ENCODE data around the gene SEPTIN5.

SEPTIN5 gene

GRCh38 chr22:19750507-19751490 is 36.5 kb downstream of the SEPTIN5 start:
- DNase-seq = peak; percentile 57

DNA sequence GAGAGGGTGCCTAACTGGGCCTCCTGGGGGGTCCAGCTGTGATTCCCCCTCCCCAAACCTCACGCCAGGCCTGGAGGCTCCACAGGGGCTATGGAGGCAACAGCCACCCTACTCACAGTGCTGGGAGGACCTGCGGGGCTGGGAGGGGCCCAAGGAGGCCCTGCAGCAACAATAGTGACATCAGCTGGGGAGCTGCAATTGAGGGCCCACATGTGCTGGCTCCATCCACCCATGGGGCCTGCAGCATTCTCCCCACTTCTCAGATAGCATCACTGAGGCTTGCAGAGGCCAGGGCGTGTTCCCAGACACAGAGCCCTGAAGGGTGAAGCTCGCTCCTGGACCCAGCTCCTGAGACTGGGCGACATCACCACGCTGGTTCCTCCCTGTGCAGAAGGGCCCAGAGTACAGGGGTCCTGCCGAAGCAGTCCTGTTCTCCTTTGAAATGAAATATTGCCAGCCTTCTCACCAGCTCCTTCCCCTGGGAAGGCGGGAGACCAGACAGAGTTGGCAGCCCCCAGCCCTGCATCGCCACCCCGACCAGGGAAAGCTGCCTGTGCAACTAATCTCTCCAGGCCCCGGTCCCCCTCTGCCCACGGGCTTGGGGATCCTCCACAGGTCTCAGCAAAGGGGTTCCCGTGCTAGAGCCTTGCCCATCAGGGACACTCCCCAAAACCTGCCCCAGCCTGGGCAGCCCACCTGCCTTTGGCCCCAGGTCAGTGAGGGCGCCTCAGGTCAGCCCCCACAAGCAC is 37.4 kb downstream of the SEPTIN5 start:
- DNase-seq = no peak

DNA sequence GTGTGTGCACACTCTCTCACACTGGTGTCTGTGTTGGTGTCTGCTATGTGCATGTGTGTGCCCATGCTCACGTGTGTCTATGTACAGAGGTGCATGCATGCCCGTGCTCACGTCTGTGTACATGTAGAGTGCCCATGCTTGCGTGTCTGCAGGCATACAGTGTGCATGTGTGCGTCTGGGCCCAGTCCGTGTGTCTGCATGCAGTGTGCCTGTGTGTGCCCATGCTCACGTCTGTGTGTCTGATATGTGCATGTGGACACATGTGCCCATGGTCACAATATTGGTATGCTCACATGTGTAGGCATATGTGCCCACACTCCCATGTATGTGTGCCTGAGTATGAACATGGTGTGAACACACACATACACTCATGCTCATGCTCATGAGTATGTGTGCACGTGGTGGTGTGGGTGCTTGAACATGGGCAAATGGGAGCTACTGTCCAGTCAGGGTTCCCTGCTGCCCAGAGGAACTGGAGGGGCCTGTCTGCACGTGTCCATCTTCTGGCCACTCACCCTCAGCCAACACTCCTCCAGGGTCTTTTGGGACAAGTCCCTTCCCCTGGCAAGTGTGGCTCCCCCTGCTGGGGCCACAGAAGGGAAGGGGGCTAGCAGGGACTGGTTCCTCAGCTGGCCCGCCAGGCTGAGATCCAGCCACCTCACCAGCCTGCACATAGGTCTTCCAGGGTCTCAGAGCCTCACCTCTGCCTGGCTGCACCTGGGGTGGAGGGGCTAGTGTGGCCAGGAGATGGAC is 39.0 kb downstream of the SEPTIN5 start:
- no peak for DNase-seq

- DNase-seq = no peak
These were observed 39.8 kb downstream of the SEPTIN5 start for GRCh38 chr22:19753996-19754700.

DNA sequence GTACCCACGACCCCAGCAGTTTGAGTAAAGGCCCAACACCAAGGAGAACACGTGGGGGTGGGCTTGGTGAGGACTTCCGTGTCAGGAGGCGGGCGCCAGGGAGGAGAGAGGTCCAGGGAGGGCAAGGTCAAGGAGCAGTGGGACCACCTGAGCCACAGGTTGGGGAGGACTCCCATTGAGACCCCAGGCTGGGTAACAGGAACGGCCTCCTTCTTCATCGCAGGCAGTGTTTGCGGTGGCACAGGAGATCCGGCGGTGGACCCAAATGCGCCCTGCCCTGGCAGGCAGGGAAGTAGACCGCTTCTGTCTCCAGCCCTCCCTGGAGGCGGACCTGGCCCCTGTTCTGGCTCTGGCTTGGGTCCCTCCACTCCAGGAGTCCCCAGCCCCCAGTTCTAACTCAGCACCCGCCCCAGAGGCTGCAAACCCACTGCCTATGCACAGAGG is 40.4 kb downstream of the SEPTIN5 start:
- DNase-seq = no peak

- DNase-seq = no peak
These were observed 40.9 kb downstream of the SEPTIN5 start for GRCh38 chr22:19755145-19755710.

GRCh38 chr22:19755722-19756287 is 41.5 kb downstream of the SEPTIN5 start:
- DNase-seq = no peak

DNA sequence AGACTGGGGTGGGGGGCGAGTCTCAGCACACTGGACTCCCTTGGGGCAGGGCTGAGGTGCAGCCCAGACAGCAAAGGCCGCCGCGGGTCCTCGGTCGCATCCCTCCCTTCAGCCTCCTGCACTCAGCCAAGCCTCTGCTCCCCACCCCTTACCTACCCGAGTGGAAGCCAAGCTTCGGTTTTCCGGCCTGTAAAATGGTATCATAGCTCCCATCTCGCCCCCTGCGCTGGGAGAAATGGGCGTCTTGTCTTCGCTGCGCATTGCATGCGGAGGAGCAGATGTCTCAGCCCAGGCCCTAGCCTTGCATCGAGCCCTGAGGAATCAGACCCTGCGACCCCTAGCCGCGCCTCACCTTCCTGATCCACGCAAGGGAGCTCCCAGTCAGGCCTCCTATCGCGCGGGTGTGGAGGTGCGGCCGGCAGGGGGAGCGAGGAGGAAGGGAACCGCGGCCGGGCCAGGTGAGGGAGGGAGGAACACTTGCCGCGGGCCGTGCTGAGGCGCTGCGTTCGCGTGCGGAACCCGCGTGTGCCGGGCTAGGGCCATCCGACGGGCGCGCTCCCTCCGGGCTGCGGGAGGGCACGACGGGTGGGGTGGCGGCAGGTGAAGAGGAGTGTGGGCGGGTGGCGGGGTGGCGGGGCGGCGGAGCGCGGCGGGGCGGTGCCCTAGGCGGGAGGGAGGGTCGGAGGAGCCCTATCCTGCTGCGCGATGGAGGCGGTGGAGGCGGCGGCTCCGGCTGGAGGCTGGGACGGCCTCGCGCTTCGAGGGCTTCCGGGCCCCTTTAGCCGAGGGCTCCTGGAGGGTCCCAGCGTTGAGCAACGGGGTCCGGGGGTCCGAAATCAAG is 42.2 kb downstream of the SEPTIN5 start:
- DNase-seq = no peak

DNA sequence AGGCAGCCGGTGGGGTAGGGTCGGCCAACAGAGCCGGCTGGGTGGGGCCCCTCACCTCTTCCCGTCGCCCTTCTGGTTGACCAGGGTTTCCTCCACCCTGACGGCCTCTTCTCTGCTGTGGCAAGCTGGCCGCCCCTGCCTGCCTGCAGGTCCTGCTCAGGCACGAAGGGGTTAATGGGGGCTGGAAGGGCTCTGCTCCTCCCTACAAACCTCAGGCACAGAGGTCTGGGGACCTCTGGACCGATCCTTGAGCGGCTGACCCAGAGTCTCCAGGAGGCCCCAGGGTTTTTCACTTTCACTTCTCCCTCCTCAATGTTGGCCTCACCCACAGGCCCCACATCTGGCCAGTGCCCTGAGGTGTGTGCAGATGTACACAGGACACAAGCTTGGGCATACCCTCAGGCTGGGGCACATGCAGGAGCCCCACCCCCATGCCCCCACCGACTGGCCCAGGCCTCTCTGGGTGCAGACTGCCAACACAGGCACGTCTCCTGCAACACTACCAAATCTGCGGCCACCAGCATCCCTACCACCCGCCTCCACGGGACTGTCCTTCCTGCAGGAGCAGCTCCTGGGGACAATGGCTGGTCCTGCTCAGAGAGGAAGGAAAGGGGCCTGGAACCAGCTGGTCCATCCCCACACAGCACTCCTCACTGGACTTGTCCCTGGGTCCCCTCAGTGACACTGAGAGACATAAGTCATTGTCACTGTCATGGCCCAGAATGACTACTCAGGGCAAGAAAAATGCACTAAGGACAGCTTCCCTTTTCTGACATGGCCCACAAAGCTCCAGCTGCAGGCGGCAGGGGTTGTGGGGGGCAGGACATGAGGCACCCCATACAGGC is 43.1 kb downstream of the SEPTIN5 start:
- no peak for DNase-seq

DNA sequence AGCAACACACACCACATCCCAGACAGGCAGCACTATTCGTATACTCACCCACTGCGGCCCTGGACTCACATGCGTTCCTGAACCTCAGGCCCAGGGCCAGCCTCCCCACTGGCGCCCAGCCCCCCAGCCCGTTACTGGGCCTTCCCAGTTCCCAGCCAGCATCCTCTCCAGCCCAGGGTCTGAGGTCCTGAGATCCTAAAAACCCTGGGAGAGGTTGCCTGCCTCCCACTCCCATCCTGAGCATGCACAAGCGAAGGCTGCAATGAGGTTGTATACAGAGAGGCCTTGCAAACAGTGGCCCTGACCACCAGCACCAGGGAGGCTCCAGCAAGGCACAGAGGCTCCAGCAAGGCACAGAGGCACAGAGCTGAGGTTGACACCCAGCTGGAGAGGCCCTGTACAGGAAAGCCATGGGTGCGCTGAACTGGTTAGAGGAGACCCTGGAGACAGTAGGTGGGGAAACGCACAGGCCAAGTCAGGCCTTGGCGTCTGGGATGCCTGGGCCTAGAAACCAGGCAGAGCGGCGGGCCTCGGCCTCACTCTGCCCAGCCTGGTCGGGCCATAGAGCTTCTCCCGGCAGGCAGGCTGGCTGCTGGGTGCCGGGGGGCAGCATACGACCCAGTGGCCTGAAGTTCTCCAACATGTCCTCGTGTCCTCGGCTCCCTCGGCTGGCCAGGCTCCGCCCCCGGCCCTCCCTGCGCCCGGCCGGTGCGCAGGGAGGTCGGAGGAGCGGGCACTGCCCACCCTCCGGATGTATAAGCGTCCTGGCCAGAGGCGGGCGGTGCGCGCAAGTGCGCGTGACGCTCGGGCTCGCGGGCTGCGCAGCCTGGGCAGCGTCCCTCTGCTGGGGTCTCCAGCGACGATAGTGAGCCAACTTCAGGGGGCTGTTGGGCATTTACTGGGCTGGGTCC is 43.9 kb downstream of the SEPTIN5 start:
- no peak for DNase-seq

DNA sequence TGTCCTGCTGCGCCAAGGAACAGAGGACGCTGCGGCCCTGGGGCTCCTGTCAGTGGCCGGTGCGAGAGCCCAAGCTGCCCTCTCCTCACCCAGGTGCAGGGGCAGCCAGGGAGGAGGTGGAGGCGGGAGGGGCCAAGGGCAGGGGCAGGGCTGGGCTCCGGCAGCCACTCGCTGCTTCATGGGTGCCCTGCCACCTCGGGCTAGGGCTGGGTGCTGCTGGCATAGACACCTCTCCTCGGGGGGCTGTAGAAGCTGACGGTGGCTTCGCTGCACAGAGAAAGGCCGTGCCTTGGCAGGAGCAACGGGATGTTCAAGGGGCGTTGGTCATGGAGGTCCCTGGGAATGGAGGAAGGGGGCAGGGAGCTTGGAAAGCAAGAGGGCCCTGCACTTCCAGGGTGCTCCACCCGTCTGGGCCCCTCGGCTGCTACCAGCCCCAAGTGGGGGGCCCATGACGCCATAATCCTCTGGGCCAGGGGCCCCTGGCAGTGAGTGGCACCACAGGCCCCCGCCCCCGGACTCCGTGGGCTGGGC is 44.7 kb downstream of the SEPTIN5 start:
- DNase-seq = no peak

DNA sequence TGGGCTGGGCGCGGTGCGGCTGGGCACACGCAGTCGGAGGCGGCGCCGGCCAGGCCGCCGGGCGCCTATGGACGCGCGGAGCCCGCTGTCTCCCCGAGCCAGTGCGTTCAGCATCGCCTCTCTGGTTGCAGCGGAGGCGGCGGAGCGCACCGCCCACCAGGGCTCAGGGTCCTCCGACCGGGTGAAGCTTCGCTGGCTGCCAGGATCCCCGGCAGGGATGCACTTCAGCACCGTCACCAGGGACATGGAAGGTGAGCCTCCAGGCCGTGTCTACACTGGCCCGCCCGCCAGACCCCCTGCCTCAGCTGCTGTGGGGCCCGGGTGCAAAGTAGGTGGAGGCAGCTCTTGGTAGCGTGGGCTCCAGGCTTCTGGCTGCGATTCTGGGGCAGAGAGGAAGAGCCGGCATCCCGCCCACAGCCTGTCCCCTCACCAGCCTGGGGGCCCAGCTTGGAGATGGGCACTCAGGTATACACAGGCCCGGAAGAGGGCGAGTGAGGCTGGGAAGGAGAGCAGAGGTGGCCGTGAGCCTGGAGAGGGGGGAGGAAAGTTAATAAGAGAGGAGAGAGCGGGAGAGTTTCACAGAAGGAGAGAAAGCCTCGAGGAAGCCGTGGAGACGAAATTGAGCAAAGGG is 45.2 kb downstream of the SEPTIN5 start:
- DNase-seq = no peak

- no peak for DNase-seq
These were observed 46.0 kb downstream of the SEPTIN5 start, which contains the start of gene TBX1 for GRCh38 chr22:19760058-19760950. Gene TBX1 (plus strand): TSS chr22:19760778. CDS start chr22:19760844, 66 bp downstream.

- DNase-seq = no peak
These were observed 46.8 kb downstream of the SEPTIN5 start for GRCh38 chr22:19760951-19761724.

DNA sequence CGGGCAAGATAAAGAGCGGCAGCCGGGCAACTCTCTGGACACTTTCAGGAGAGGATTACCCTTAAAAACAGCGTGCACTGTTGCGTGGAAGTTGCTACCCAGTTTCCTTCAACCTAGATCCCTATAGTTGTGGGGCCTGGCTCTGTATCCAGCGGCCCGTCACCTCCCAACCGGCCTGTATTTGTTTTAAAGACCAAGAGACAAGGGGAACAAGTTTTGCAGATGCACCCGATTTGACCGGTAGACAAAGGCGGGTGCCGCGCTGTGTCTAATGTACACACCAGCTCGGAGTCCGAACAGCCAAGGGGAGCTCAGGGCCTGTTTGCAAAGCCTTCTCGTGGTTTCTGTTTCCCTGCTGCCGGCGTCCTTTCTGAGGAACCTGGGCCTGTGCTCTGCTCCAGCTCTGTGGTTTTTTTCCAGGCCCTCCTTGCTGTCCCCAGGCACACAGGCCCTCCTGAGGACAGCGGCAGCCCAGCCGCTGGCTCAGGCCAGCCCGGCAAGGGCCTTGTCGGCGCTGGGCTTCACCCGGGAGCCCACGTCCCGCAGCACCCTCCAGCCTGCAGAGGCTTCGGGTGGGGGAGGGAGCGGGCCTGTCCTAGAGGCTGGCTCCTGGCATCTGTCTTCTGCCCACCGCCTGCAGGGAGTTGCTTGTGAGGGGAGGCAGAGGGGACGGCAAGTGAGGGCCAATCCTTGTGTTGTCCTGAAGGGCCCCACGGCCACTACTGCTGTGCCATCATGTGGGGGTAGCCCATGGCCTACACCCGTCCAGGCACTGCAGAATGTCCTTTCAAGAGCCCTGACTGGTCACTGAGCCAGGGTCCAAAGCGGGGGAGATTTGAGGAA is 47.6 kb downstream of the SEPTIN5 start:
- DNase-seq = peak; percentile 17

All from fibroblast of skin of right quadriceps (primary cell).